ENCODE results near the gene C11orf24. TPM values are rescaled to one million over a fixed set of nuclear protein-coding genes. Genes with fewer than 3 reads are reported as not detected.
A peak's percentile ranks its signal among the peaks of the same experiment; 100 is the strongest.

Gene C11orf24
- polyA plus RNA-seq, 1 donor = 74.5 TPM

DNA sequence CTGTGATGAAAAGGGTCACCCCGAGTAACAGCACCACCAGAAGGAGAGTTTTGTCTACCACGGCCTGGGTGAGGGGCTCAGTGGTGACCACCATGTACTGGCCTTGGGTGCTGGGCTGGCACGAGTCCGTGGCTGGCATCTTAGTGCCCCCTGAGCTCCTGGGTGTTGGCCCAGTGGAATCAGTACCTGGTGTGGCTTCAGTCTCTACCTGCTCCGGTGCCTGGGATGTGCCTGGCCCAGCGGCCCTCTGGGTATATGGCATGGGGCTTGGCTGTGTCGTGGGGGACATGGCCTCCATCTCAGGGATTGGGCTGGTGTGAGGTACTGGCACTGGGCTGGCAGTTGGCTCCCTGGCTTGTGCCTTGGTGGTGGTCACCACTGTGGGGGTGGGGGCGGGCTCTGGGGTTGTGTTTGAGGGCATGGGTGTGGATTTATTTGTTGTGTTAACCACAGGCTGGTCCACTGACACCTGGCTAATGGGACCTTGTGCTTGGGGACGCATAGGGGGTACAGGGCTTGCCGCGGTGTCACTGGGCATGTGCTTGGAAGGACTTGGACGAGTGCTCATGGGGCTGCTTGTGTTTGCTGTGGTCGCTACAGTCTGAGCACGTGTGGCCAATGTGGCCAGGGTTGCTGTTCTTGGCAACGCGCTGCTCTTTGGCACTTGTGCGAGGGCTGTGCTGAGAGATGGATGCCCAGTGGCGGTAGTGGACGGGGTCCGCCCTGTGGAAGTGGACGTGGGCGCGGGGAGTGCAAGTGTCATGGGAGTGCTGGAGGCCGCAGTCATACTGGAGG is 9.8 kb downstream of the C11orf24 start:
- peaks cover 66% of the 10 kb centered on the region for H3K36me3 ChIP-seq (ENCODE audit: control insufficient read depth, insufficient read depth, low read length)
- no CpG with 5 or more reads among the region's 24 CpGs for WGBS (ENCODE audit: insufficient coverage, low lambda C conversion rate)
- peaks cover 11% of the 10 kb centered on the region for H3K4me1 ChIP-seq (ENCODE audit: control insufficient read depth, insufficient read depth, low read length)
- no peaks in the 10 kb centered on the region for H3K9me3 ChIP-seq (ENCODE audit: control insufficient read depth, low read depth, low read length)
- no peak overlapping the region for H3K4me3 ChIP-seq (ENCODE audit: low read length)
- no peaks in the 10 kb centered on the region for H3K27me3 ChIP-seq (ENCODE audit: control insufficient read depth, insufficient read depth, low read length)
- H3K27ac ChIP-seq (ENCODE audit: low read length) = no peak overlapping the region
- no peak for DNase-seq

DNA sequence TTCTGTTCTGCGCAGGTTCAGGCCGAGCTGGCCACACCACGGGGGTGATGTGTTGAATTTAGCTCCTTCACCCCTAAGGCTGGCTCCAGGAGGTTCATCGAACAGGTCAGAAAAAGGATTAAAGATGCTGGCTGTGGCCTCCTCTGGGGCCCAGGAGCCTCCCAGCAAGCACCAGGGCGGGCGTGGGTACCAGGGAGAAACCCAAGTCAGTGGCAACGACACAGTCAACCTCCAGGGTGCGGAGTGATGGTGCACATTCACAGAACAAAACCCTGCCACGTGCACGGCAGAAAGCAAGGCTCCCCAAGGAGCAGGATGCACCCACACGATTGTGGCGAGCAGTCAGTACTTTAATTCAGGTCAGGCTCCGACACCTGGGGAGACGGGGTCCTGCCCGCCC is 10.8 kb downstream of the C11orf24 start:
- no peak overlapping the region for H3K4me3 ChIP-seq (ENCODE audit: low read length)
- no peaks in the 10 kb centered on the region for H3K27me3 ChIP-seq (ENCODE audit: control insufficient read depth, insufficient read depth, low read length)
- WGBS (ENCODE audit: insufficient coverage, low lambda C conversion rate) = no CpG with 5 or more reads among the region's 15 CpGs
- DNase-seq = no peak
- no peaks in the 10 kb centered on the region for H3K9me3 ChIP-seq (ENCODE audit: control insufficient read depth, low read depth, low read length)
- peaks cover 16% of the 10 kb centered on the region for H3K4me1 ChIP-seq (ENCODE audit: control insufficient read depth, insufficient read depth, low read length)
- H3K27ac ChIP-seq (ENCODE audit: low read length) = no peak overlapping the region
- peaks cover 57% of the 10 kb centered on the region for H3K36me3 ChIP-seq (ENCODE audit: control insufficient read depth, insufficient read depth, low read length)

DNA sequence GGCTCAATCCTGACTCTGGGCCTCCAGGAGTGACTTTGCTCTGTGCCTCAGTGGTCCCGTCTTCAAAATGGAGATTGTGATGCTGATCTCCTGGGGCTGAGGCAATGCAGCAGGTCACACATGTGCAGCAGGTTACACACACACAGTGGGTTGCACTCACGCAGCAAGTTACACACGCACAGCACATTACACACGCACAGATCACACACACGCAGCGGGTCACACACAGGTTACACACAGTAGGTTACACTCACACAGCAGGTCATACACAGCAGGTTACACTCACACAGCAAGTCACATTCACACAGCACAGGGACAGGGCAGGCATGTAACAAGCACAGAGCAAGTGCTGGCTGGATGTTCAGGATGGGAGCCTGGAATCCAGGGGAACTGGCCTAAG is 11.3 kb downstream of the C11orf24 start:
- Histone ChIP-seq H3K27me3 (ENCODE audit: control insufficient read depth, insufficient read depth, low read length) (no peaks in the 10 kb centered on the region), H3K9me3 (ENCODE audit: control insufficient read depth, low read depth, low read length) (no peaks in the 10 kb centered on the region), H3K4me3 (ENCODE audit: low read length) (no peak overlapping the region), H3K36me3 (ENCODE audit: control insufficient read depth, insufficient read depth, low read length) (peaks cover 52% of the 10 kb centered on the region), H3K27ac (ENCODE audit: low read length) (no peak overlapping the region), H3K4me1 (ENCODE audit: control insufficient read depth, insufficient read depth, low read length) (peaks cover 16% of the 10 kb centered on the region)
- no CpG with 5 or more reads among the region's 6 CpGs for WGBS (ENCODE audit: insufficient coverage, low lambda C conversion rate)
- no peak for DNase-seq

DNA sequence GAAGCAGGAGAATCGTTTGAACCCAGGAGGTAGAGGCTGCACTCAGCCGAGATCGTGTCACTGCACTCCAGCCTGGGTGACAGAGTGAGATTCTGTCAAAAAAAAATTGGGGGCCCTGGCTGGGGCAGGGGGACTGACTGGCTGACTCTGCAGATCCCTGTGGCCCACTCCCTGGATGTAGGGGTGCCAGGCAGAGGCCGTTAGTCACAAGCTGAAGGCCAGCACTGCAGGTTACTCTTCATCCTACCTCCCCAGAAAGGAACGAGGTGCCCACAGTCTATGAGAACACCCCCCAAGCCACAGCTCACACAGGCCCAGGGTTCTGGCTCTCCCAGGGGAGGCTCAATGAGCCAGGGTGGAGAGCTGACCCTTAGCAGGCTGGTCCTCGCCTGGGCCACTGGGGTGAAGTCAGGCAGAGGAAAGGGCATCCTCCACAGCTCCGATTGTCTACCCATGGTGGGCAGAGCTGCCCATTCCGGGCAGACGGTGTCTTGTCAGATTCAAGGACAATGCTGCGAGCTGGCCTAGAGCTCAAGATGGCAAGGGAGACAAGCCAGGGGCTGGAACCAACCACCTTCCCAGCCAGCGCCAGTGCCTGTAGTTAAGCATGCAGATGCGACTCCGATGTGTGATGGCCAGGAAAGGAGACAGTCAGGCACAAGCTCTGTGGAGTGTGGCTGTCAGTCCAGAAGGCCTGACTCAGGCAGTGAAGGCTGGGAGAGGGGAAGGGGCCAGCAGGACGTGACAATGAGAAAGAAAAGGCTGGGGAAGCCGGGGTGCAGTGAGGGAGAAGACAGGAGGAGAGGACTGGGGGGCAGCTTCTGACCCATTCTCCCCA is 12.4 kb downstream of the C11orf24 start:
- H3K4me3 ChIP-seq (ENCODE audit: low read length) = no peak overlapping the region
- WGBS (ENCODE audit: insufficient coverage, low lambda C conversion rate) = 33% methylated on average over 1 of the region's 15 CpGs
- peaks cover 16% of the 10 kb centered on the region for H3K4me1 ChIP-seq (ENCODE audit: control insufficient read depth, insufficient read depth, low read length)
- H3K9me3 ChIP-seq (ENCODE audit: control insufficient read depth, low read depth, low read length) = no peaks in the 10 kb centered on the region
- no peak overlapping the region for H3K27ac ChIP-seq (ENCODE audit: low read length)
- peaks cover 43% of the 10 kb centered on the region for H3K36me3 ChIP-seq (ENCODE audit: control insufficient read depth, insufficient read depth, low read length)
- DNase-seq = no peak
- H3K27me3 ChIP-seq (ENCODE audit: control insufficient read depth, insufficient read depth, low read length) = no peaks in the 10 kb centered on the region

DNA sequence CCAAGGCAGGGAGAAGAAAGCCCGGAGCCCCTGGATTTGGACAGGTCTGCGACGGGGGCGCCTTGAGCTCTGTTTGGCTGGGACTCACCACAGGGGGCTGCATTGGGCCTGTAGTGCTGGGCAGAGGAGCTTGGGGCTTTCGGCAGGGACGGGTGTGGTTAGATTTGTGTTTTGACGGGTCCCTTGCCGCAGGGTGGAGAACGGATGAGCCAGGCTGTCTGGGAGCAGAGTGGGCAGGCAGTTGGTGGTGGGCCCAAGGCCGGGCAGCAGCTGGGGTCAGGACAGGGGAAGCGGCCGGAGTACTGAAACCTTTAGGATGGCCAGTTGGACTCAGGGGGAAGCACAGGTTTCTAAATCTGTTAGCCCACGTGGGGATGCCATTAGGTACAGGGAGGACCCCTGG is 13.4 kb downstream of the C11orf24 start:
- Histone ChIP-seq H3K36me3 (ENCODE audit: control insufficient read depth, insufficient read depth, low read length) (peaks cover 35% of the 10 kb centered on the region), H3K27me3 (ENCODE audit: control insufficient read depth, insufficient read depth, low read length) (no peaks in the 10 kb centered on the region), H3K9me3 (ENCODE audit: control insufficient read depth, low read depth, low read length) (no peaks in the 10 kb centered on the region), H3K4me3 (ENCODE audit: low read length) (no peak overlapping the region), H3K4me1 (ENCODE audit: control insufficient read depth, insufficient read depth, low read length) (peaks cover 16% of the 10 kb centered on the region), H3K27ac (ENCODE audit: low read length) (no peak overlapping the region)
- no CpG with 5 or more reads among the region's 13 CpGs for WGBS (ENCODE audit: insufficient coverage, low lambda C conversion rate)
- no peak for DNase-seq

DNA sequence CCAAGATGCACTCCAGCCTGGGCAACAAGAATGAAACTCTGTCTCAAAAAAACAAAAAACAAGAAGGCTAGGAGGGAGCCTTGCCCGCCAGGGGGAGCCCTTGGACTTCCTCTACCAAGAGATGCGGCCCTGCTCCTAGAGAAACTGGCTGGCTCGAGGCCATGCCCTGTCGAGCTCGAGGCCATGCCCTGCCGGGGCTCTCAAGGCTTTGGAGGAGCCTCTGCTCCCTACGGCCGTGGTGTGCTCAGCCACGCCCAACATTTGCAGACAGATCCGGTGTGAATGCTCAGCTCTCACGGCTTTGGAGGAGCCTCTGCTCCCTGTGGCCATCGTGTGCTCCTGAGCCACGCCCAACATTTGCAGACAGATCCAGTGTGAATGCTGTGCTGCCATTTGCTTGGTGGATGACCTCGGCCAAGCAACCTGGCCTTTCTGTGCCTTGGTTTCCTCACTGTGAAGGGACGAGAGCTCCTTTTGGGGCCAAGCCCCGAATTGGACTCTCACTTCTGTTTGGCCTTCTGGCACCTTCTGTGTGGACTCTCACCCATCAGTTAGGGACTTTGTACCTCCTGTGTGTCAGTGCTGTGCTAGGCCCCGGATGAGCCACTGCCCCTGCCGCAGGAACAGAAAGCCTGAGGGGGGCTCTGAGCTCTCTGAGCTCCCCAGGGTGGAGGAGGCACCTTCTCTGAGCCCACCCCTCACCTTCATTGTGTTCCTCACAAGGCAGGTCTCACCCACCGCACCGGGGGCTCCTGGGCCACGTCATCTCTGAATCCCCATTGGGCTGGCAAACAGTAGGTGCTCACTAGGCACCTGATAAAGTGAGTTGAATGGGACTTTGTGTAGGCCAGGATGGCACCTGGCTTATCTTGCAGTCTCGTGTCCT is 14.1 kb downstream of the C11orf24 start:
- Histone ChIP-seq H3K36me3 (ENCODE audit: control insufficient read depth, insufficient read depth, low read length) (peaks cover 29% of the 10 kb centered on the region), H3K27ac (ENCODE audit: low read length) (no peak overlapping the region), H3K27me3 (ENCODE audit: control insufficient read depth, insufficient read depth, low read length) (no peaks in the 10 kb centered on the region), H3K4me1 (ENCODE audit: control insufficient read depth, insufficient read depth, low read length) (peaks cover 16% of the 10 kb centered on the region), H3K9me3 (ENCODE audit: control insufficient read depth, low read depth, low read length) (no peaks in the 10 kb centered on the region), H3K4me3 (ENCODE audit: low read length) (no peak overlapping the region)
- no CpG with 5 or more reads among the region's 22 CpGs for whole genome bisulfite sequencing (ENCODE audit: insufficient coverage, low lambda C conversion rate)
- DNase-seq = peak; percentile 84 to 86

DNA sequence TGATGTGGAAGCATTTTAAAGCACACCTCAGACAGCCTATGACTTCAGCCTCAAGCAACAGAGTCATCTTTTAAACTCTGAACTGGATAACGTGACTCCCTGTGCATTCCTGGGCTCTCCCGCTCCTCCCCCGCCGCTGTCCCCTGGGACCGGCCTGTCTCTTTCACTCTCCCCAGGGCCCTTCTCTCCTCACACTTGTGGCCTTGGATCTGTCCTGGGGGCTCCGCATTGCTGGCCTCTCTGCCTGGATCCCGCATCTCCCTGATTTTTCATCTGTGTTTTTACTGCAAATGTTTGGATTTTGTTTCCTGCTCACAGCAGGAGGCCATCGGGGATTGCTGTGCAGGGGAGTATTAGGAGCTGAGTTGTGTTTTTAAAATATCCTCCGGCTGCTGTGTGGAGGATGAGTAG is 15.4 kb downstream of the C11orf24 start:
- peak in 1 of 2 donors; percentile 43 for DNase-seq
- Histone ChIP-seq H3K36me3 (ENCODE audit: control insufficient read depth, insufficient read depth, low read length) (peaks cover 15% of the 10 kb centered on the region), H3K27ac (ENCODE audit: low read length) (peak overlapping the region; percentile 17), H3K4me1 (ENCODE audit: control insufficient read depth, insufficient read depth, low read length) (peaks cover 16% of the 10 kb centered on the region), H3K4me3 (ENCODE audit: low read length) (no peak overlapping the region), H3K9me3 (ENCODE audit: control insufficient read depth, low read depth, low read length) (no peaks in the 10 kb centered on the region), H3K27me3 (ENCODE audit: control insufficient read depth, insufficient read depth, low read length) (no peaks in the 10 kb centered on the region)
- 100% methylated on average over 1 of the region's 9 CpGs for WGBS (ENCODE audit: insufficient coverage, low lambda C conversion rate)

DNA sequence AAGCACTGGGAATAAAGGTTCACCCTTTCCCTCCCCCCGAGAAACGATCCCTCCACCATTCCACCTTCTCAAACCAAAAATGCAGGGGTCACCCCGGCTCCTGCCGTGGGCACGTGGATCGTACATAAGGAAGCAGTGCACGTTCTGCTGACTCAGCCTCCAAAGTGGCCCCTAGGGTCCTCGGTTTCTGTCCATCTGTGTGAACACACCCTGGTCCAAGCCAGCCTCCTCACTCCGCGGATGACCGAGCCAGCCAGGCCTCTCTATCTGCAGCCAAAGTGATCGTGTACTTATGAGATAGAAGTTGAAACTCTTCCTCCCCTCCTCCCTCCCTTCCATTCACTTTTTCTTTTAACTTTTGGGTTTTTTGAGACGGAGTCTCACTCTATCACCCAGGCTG is 16.2 kb downstream of the C11orf24 start:
- no CpG with 5 or more reads among the region's 13 CpGs for WGBS (ENCODE audit: insufficient coverage, low lambda C conversion rate)
- Histone ChIP-seq H3K36me3 (ENCODE audit: control insufficient read depth, insufficient read depth, low read length) (peaks cover 7% of the 10 kb centered on the region), H3K4me3 (ENCODE audit: low read length) (no peak overlapping the region), H3K27ac (ENCODE audit: low read length) (no peak overlapping the region), H3K27me3 (ENCODE audit: control insufficient read depth, insufficient read depth, low read length) (no peaks in the 10 kb centered on the region), H3K9me3 (ENCODE audit: control insufficient read depth, low read depth, low read length) (no peaks in the 10 kb centered on the region), H3K4me1 (ENCODE audit: control insufficient read depth, insufficient read depth, low read length) (peaks cover 16% of the 10 kb centered on the region)
- DNase-seq = no peak

DNA sequence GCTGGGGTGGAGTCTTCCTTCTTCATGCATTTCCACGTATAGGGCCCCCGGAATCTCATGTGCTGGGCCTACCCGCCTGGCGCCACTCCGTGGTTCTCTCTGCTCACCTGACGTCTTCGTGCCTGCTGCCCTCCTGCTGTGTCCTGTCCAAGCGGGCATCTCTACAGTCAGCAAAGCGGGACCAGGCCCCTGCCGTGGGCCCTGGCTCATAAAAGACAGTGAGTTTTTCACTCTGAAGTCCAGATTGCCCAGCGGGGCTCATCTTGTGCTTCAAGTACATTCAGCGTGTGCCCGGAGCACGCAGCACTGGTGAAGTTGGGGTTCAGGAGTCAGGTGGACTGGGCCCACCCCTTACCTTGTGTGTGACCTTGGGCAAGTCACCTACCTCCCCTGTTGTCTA is 17.4 kb downstream of the C11orf24 start:
- Histone ChIP-seq H3K4me3 (ENCODE audit: low read length) (no peak overlapping the region), H3K9me3 (ENCODE audit: control insufficient read depth, low read depth, low read length) (no peaks in the 10 kb centered on the region), H3K36me3 (ENCODE audit: control insufficient read depth, insufficient read depth, low read length) (no peaks in the 10 kb centered on the region), H3K27ac (ENCODE audit: low read length) (no peak overlapping the region), H3K27me3 (ENCODE audit: control insufficient read depth, insufficient read depth, low read length) (no peaks in the 10 kb centered on the region), H3K4me1 (ENCODE audit: control insufficient read depth, insufficient read depth, low read length) (peaks cover 16% of the 10 kb centered on the region)
- no CpG with 5 or more reads among the region's 14 CpGs for WGBS (ENCODE audit: insufficient coverage, low lambda C conversion rate)
- DNase-seq = no peak

DNA sequence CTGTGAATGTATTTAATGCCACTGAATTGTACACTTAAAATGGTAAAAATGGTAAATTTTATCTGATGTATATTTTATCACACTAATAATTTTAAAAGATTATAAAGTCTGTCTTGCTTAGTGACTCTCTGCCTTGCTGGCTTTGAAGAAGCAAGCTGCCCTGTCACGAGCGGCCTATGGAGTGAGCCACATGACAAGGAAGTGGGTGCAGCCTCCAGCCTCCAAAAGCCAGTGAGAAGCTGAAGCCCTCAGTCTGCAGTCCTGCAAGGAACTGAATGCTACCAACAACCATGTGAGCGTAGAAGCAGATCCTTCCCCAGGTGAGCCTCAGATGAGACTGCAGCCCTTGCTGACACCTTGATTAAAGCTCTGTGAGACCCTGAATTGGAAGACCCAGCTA is 20.0 kb downstream of the C11orf24 start:
- Histone ChIP-seq H3K36me3 (ENCODE audit: control insufficient read depth, insufficient read depth, low read length) (no peaks in the 10 kb centered on the region), H3K4me3 (ENCODE audit: low read length) (no peak overlapping the region), H3K27me3 (ENCODE audit: control insufficient read depth, insufficient read depth, low read length) (no peaks in the 10 kb centered on the region), H3K9me3 (ENCODE audit: control insufficient read depth, low read depth, low read length) (no peaks in the 10 kb centered on the region), H3K27ac (ENCODE audit: low read length) (no peak overlapping the region), H3K4me1 (ENCODE audit: control insufficient read depth, insufficient read depth, low read length) (peaks cover 4% of the 10 kb centered on the region)
- WGBS (ENCODE audit: insufficient coverage, low lambda C conversion rate) = no CpG with 5 or more reads among the region's 3 CpGs
- DNase-seq = no peak

Data from large intestine (tissue), 3 donors.